Peyer's patch (tissue), 4 donors: ENCODE data around the gene FBLN1. TPM values are rescaled to one million over a fixed set of nuclear protein-coding genes. Genes with fewer than 3 reads are reported as not detected.
A peak's percentile ranks its signal among the peaks of the same experiment; 100 is the strongest.

Experiments
- DNase-seq, 3 donors: peaks; one replicate each; pipeline ENCODE4 v3.0.0-alpha.2; 2017 to 2019
- H3K27ac ChIP-seq, 4 donors: fragments of 200-600 bp; sonication (generic); one replicate each; pipeline ENCODE4 v1.5.1; 2016 to 2019
- H3K27me3 ChIP-seq, 2 donors: fragments of 200-600 bp; sonication (generic); one replicate each; pipeline ENCODE4 v1.5.1; 2019
- H3K36me3 ChIP-seq, 3 donors: fragments of 200-600 bp; sonication (generic); one replicate each; pipeline ENCODE4 v1.5.1; 2016 to 2019
- H3K4me1 ChIP-seq, 4 donors: fragments of 200-600 bp; sonication (generic); one replicate each; pipeline ENCODE4 v1.5.1; 2016 to 2019
- H3K4me3 ChIP-seq, 4 donors: fragments of 200-600 bp; sonication (generic); 1 replicate in 3 of 4; 2 replicates in 1 of 4; pipeline ENCODE4 v1.5.1; 2016 to 2019; ENCODE audit warnings: mild to moderate bottlenecking in 1 of 4
- H3K9me3 ChIP-seq, 4 donors: fragments of 200-600 bp; sonication (generic); one replicate each; pipeline ENCODE4 v1.5.1; 2016 to 2019; ENCODE audit warnings: mild to moderate bottlenecking in 1 of 4
- POLR2A ChIP-seq, 2 donors: fragments of 450-650 bp; IDR thresholded peaks; one replicate each; pipeline ENCODE4 v1.5.1; 2017; ENCODE audit warnings: antibody characterized with exemption in 2 of 2, mild to moderate bottlenecking in 2 of 2, moderate library complexity in 2 of 2
- total RNA-seq, 4 donors: library from RNA; depleted of rRNA; stranded (reverse); fragments of >200 nt; gene quantifications; one replicate each; pipeline ENCODE4 v1.1.0, GENCODE V29; 2016
- TF ChIP-seq, protein P1 (sequence below), 6 experiments: fragments of 450-650 bp in 4 of 6; fragments of 200-600 bp in 2 of 6; sonication (generic) in 1 of 6; IDR thresholded peaks; one replicate each; pipeline ENCODE4 v1.5.1; 2017 to 2019; ENCODE audit warnings: antibody characterized with exemption in 6 of 6, mild to moderate bottlenecking in 3 of 6, moderate library complexity in 1 of 6

FBLN1 gene
- total RNA-seq, 4 donors from 2014 or later: 29.8 to 162 (median 136) TPM

DNA sequence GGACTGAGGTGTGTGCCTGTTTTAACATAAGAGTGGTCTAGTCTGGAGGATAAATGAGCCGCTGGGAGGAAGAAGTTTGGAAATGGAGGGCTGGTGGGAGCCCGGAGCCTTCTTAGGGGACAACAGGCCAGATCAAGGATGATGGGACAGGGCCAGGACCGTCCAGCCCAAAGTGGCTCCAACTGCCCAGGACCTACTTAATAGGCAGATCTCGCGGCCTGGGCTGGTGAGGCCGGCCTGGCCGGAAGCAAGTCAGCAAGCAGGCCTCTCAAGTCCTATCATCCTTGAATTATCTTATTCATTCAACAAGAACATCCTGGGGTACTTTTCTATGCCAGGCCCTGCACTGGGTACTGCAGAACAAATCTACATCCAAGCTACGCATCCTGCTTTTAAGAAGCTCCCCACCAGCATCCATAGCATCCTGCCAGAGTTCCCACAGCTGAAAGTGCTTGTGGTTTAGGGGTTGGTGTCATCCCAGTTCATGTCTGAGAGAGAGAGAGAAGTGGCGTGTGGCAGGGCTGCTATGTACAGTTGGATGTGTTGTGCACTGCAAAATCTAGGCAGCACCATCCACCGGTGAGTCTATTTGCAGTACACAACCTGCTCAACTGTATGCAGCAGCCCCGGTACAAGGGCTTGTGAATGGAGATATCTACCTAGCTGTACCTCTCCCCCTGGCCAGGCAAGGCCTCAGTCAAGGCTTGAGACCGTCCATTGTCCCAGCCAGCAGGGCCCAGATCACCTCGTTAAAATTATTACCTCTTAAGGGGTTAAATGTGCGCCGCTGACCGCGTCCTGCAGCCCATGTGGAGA lies 82.1 kb downstream of the FBLN1 start:
- Histone ChIP-seq H3K36me3 (no peaks in the 10 kb centered on the region), H3K27me3 (no peaks in the 10 kb centered on the region), H3K4me3 (no peak overlapping the region), H3K9me3 (no peaks in the 10 kb centered on the region), H3K27ac (no peak overlapping the region), H3K4me1 (no peaks in the 10 kb centered on the region)
- peak in 1 of 3 donors; percentile 11 for DNase-seq
- TF ChIP-seq, protein P1, sequence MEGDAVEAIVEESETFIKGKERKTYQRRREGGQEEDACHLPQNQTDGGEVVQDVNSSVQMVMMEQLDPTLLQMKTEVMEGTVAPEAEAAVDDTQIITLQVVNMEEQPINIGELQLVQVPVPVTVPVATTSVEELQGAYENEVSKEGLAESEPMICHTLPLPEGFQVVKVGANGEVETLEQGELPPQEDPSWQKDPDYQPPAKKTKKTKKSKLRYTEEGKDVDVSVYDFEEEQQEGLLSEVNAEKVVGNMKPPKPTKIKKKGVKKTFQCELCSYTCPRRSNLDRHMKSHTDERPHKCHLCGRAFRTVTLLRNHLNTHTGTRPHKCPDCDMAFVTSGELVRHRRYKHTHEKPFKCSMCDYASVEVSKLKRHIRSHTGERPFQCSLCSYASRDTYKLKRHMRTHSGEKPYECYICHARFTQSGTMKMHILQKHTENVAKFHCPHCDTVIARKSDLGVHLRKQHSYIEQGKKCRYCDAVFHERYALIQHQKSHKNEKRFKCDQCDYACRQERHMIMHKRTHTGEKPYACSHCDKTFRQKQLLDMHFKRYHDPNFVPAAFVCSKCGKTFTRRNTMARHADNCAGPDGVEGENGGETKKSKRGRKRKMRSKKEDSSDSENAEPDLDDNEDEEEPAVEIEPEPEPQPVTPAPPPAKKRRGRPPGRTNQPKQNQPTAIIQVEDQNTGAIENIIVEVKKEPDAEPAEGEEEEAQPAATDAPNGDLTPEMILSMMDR (IDR thresholded peaks at IDR 0.05): no peak
- TF ChIP-seq POLR2A (IDR thresholded peaks at IDR 0.05): no peak

DNA sequence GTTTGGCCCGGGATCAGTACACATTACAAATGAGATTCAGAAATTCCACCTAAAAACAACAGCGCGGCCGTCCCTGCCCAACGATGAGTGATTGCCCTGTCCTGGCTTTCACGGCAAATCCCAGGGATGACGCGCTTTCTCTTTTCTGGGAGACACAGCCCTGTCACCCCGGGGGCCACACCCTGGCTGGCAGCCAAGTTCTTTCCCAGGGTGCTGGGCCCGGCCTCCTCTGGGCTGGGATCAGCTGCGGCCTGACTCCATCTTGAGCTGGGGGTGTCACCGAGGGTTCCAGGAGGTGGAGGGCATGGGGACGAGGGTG lies 82.7 kb downstream of the FBLN1 start:
- H3K27me3 ChIP-seq: no peaks in the 10 kb centered on the region
- no peaks in the 10 kb centered on the region for H3K9me3 ChIP-seq
- no peak overlapping the region for H3K4me3 ChIP-seq
- TF ChIP-seq, protein P1 (IDR thresholded peaks at IDR 0.05): no peak
- no peak for TF ChIP-seq POLR2A (IDR thresholded peaks at IDR 0.05)
- H3K36me3 ChIP-seq: no peaks in the 10 kb centered on the region
- no peak for DNase-seq
- H3K4me1 ChIP-seq: no peaks in the 10 kb centered on the region
- H3K27ac ChIP-seq: no peak overlapping the region

DNA sequence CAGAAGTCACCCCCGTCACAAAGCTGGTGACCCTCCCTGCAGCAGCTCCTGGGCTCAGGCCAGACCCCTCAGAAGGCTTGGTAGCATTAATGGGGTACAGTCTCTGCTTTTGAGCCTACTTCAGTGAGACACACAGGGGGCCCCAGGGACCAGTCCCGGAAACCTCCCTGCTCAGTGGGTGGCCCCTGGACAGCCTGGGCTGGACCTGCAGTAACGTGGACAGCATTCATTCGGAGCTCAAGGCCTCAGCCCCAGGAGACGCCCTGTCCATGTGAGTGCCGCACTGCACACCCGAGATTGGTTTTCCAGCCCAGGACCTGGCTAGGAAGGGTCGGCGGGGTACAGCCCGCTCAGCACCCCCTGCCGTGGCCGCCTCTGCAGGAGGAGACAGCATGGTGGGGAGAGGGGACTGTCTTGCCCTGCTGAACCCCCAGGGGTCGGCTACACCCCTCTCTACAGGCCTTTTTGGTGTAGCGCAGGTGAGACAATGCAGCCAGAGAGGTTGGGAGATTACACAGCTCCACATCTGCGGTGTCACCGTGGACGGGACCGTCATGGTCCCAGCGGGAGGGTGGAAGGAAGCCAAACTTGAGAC lies 83.4 kb downstream of the FBLN1 start:
- Histone ChIP-seq H3K27ac (no peak overlapping the region), H3K4me1 (no peaks in the 10 kb centered on the region), H3K4me3 (no peak overlapping the region), H3K27me3 (no peaks in the 10 kb centered on the region), H3K9me3 (no peaks in the 10 kb centered on the region), H3K36me3 (no peaks in the 10 kb centered on the region)
- no peak for DNase-seq
- no peak for TF ChIP-seq POLR2A (IDR thresholded peaks at IDR 0.05)
- TF ChIP-seq, protein P1 (IDR thresholded peaks at IDR 0.05): no peak

DNA sequence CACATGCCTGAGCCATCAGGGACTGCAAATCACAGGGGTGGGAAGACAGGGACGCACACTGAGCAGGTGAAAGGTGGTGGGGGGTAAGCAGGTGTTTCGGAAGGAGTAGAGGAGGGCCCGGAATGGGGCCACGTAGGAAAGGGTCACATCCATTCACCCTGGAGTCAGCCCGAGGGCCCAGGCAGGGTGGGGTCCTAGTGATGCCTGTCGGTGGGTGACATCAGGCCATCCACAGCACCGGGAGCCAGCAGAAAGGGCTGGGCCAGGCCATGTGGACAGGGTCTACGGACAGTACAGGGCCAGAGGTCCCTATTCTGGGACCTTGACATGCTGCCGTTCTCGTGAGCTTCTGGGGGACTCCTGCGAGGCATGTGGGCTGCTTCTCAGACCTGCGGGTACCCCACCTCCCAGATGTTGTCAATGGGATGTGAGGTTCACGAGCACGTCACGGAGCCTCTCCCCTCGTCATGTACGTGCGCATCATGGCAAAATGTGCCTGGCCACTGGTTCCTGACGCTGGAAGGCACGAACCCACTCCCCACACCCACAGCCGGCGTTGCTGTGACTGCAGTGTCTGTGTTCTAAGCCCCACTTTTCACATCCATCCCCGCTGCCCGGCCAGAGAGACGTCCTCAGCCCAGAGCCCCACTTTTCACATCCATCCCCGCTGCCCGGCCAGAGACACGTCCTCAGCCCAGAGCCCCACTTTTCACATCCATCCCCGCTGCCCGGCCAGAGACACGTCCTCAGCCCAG lies 84.1 kb downstream of the FBLN1 start:
- Histone ChIP-seq H3K4me3 (no peak overlapping the region), H3K36me3 (no peaks in the 10 kb centered on the region), H3K4me1 (no peaks in the 10 kb centered on the region), H3K27me3 (no peaks in the 10 kb centered on the region), H3K27ac (no peak overlapping the region), H3K9me3 (no peaks in the 10 kb centered on the region)
- no peak for DNase-seq
- TF ChIP-seq, protein P1 (IDR thresholded peaks at IDR 0.05): no peak
- TF ChIP-seq POLR2A (IDR thresholded peaks at IDR 0.05): no peak

DNA sequence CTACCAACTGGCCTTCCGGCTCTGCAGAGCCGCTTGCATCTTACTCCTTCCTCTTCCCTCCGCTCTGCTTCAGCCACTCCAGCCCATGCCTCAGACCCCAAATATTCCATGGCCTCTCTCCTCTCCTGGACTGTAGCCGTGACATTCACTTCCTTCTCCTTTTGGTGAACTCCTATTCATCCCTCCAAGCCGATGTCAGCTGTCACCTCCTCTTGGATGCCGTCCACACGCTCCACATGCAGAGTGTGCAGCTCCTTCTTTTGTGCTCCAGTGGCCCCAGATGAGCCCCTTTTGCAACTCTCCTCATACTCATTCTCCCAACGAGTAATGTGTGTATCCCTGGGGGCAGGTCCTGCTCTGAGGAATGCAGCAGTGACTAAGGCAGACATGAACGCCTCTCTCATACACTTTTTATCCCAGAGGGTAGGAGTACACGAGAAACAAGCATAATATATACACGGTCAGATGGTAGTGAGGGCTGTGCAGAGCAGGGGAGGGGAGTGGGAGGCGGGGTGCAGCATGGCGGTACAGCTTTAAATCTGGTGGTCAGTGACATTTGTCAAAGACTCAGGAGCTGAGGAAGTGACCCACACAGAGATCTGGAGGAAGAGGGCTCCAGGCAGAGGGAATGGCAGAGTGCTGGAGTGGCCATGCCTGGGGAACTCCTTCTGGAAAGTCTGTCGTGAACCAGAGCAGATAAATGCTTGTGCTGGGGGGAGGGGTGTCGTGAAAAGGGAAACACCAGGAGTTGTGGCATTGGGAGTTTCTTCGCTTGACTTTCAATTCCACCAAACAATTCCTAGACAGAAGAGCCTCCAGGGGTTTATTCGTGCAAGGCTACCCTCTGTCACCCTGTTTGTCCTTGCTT lies 85.2 kb downstream of the FBLN1 start:
- H3K4me1 ChIP-seq: no peaks in the 10 kb centered on the region
- no peak for DNase-seq
- TF ChIP-seq, protein P1 (IDR thresholded peaks at IDR 0.05): no peak
- TF ChIP-seq POLR2A (IDR thresholded peaks at IDR 0.05): no peak
- H3K27me3 ChIP-seq: no peaks in the 10 kb centered on the region
- no peak overlapping the region for H3K27ac ChIP-seq
- H3K36me3 ChIP-seq: no peaks in the 10 kb centered on the region
- no peaks in the 10 kb centered on the region for H3K9me3 ChIP-seq
- H3K4me3 ChIP-seq: no peak overlapping the region
